HG03432 (cell line): ENCODE data around the gene PUS10.
"Not testable (repeated sequence)": the region's sequence is repeated elsewhere in the genome, so short reads cannot be mapped to it uniquely, and the experiment has no call there.

Experiments used
- ATAC-seq: cut with Tn5 transposase; IDR thresholded peaks from one replicate; pipeline ENCODE4 v1.9.1; 2021; ENCODE audit warnings: mild to moderate bottlenecking, moderate library complexity; ENCODE audit not compliant: unreplicated experiment

PUS10 gene, protein sequence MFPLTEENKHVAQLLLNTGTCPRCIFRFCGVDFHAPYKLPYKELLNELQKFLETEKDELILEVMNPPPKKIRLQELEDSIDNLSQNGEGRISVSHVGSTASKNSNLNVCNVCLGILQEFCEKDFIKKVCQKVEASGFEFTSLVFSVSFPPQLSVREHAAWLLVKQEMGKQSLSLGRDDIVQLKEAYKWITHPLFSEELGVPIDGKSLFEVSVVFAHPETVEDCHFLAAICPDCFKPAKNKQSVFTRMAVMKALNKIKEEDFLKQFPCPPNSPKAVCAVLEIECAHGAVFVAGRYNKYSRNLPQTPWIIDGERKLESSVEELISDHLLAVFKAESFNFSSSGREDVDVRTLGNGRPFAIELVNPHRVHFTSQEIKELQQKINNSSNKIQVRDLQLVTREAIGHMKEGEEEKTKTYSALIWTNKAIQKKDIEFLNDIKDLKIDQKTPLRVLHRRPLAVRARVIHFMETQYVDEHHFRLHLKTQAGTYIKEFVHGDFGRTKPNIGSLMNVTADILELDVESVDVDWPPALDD

DNA sequence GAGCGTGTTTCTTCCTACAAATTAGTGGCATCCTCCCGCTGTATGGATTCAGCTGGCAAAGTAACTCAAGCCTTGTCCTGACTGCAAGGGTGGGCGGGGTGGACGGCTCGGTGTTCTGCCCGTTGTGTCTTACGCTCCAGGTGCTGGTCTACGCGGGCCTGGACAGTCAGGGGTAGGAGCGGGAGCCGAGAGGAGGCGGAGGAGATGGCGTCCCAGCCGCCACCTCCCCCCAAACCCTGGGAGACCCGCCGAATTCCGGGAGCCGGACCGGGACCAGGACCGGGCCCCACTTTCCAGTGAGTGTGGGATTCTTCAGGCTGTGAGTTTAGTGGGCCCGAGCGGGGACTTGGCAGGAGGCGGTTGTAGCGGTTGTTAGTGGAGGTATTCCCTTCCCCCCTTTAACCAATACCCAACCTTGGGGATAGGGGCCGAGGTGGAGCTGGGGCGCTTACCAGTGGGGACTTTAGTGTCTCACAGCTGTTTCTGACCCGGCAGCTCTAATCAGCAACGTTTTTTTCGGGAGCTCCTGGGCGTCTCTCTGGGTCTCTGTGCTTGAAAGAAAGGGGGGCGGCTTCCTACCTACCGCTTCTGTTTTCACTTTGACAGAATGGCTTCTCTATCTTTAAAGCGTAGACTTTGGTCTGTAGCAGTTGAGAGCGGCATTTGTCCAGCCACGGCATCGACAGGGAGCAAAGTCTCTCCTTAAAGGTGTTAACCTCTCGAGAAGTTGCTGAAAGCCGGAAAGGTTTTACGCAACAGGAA, at the start of gene PUS10, which contains the start of gene PEX13:
TSS of gene PUS10 (minus strand) at position 700 of the 762 bp plus-strand sequence. CDS start 6,365 bp downstream, outside the sequence.
TSS of gene PEX13 (plus strand) at position 165 of the 762 bp plus-strand sequence. CDS start at position 205, 40 bp downstream.
- peak; percentile 88 for ATAC-seq

DNA sequence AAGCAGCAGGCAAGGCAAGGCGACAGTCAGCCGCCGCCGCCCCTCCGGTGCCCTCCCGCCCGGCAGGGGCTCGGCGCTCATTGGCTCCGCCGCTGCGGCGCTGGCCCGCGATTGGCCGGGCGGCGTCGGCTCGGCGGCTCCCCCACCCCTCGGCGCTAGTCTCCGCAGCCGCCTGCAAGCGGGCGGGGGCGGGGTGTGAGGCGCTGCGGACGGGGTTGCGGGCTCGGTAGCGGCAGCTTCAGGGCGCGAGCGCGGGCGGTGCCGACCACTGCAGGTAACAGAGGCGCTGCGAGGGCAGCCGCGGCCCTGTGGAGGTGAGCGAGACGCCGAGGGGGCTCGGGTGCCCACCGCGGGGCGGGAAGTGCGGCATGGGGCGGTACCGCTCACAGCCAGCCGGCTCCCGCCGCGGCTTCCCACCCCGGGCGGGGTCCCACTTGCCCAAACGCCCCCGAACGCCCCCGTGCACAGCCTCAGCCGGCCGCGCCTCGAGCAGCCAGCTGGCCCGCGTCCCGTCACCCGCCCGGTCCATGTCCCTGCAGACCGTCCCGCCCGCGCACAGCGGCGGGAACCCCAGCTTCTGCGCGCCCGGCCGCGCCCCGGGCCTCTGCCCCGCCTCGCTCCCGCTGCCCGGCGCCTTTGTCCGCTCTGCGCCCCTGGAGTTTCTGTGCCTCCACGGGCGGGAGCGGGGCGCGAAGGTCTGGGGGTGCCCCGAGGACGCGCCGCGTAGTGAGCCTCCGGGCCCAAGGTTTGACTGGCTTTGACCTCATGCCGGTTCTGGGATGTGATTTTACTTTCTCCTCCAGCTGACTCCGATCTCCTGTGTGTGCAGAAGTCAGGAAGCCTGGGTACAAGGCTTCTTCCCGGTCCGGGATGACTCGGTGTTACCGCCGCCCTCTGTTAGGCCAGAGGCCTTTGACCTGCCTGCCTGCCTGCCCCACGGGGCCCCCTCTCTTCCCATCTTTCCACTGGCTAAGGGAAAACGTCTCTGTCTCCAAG, 48.0 kb upstream of the PUS10 start, which contains the start of gene SANBR:
TSS of gene SANBR (plus strand) at position 158 of the 996 bp plus-strand sequence. CDS start 4,480 bp downstream, outside the sequence.
- ATAC-seq, result peak; percentile 98

DNA sequence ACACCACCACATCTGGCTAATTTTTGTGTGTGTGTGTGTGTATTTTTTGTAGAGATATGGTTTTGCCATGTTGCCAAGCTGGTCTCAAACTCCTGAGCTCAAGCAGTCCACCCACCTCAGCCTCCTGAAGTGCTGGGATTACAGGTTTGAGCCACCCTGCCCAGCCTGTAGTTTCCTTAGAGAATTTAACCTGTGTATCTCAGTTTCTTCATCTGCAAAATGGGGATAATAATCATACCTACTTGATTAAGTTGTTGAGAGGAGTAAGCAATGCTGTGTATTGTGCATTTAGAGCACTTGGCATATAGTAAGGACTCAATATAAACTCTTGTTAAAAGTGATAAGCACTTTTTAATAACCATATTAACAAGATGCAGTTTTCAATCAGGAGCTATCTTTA, 41.3 kb upstream of the PUS10 start:
- no peak for ATAC-seq

DNA sequence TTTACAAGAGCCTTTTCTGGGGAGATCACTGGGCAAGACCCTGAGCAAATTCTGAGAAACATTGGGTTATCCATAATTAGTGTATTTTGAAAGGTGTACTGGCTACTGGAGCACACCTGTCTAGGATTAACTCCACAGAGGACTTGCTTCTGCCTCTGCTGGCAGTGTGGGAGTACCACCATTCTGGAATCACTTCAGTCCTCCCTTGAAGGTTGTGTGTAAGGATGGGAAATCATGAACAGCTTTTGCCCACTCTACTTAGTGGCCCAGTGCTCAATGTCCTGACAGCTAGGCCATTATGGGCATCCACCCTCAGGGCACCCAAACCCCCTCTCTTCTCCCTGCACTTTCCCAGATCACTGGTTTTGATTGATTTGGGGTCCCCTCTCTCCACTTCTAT, 39.5 kb upstream of the PUS10 start:
- ATAC-seq, result no peak

DNA sequence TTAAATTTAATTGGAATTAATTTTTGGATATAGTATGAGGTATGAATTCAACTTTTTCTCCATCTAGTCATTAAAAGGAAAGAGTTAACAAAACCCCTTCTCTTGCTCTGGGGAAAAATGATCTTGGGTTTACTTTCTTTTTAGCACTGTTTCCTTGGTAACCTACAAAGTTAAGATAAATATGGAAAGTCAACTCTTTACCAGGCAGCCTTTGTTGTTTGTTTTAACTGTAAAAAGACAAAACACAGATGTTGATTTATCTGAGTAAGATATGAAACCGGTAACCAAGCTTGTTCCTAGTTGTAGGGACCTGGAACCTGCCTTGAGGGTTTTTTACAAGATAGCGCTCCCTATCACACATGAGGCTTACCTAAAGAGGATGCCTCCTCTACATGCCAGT, 37.5 kb upstream of the PUS10 start:
- no peak for ATAC-seq

DNA sequence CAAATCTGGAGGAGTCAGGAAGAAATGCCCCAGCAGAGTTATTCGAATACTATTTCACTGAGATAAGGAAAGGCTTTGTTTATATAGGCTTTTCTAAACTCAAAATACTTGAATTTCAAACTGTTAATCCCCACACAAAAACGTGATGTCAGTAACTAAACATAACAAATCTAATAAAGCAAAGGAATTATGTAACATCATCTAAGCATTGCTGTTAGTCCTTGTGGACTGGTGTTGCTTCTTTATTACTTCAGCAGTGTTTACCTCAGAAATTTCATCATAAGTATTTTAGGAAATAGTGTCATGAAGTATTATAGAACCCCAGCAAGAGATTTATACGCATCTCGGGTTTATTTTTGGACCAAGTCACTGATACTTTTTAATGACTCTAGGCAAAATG, 27.9 kb upstream of the PUS10 start:
- no peak for ATAC-seq

DNA sequence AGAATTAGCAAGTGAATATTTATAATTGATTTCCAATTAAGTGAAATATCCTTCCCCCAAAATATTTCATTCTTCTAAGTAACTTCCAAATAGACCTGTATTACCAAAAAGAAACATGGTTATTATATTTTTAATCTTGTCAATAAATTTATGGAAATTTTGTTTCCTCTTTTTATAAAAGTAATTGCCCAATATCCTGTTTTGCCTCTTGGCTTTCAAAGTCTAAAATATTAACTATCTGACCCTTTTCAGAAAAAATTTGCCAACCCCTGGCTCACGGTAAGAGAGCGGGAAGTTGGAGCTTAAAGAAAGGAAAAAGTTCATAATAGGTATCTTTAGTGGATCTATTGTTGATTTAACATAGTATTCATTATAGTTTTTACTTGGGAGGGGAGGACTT, 27.2 kb upstream of the PUS10 start:
- no peak for ATAC-seq

DNA sequence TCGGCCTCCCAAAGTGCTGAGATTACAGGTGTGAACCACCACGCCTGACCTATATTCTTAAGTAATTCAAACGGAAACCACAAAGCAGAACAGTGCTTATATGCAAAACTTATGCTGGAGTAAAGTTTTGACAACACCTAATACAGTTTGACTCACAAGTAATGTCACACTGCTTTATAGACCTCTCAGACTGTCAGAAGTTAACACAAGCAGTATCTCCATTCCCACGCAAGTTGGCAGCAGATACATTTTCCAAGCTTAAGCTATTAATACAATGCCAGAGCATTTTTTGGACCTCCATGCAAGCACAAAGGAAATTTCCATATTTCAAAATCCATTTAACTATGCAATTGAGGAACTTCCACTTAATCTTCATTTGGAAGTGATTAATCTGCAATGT, 26.6 kb upstream of the PUS10 start:
- peak; percentile 46 for ATAC-seq

DNA sequence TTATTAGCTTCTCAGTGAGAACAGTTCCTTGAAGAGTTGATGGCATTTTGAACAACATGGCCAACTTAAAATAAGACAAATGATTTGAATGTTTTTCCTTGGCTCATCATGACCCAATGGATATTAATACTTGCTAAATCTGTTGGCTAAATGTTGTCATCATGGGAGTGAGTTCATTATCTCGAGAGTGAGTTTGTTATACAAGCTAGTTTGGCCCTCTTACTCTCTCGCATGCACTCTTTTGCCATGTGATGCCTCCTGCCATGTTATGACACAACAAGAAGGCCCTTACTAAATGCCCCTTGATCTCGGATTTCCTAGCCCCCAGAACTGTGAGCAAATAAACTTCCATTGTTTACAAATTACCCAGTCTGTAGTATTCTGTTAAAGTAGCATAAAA, 24.8 kb upstream of the PUS10 start:
- ATAC-seq, result no peak

DNA sequence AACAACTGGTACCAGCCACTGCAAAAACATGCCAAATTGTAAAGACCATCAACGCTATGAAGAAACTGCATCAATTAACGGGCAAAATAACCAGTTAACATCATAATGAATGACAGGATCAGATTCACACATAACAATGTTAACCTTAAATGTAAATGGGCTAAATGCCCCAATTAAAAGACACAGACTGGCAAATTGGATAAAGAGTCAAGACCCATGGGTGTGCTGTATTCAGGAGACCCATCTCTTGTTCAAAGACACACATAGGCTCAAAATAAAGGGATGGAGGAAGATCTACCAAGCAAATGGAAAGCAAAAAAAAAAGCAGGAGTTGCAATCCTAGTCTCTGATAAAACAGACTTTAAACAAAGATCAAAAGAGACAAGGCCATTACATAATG, 18.6 kb upstream of the PUS10 start:
- not testable (repeated sequence) for ATAC-seq

DNA sequence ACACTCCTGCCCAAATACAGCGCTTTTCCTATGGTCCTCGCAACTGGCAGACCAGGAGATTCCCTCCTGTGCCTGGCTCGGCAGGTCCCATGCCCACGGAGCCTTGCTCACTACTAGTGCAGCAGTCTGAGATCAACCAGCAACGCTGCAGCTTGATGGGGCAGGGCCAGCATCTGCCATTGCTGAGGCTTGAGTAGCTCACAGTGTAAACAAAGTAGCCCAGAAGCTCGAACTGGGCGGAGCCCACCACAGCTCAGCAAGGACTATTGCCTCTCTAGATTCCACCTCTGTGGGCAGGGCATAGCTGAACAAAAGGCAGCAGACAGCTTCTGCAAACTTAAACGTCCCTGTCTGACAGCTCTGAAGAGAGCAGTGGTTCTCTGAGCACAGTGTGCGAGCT, 16.5 kb upstream of the PUS10 start:
- not testable (repeated sequence) for ATAC-seq

DNA sequence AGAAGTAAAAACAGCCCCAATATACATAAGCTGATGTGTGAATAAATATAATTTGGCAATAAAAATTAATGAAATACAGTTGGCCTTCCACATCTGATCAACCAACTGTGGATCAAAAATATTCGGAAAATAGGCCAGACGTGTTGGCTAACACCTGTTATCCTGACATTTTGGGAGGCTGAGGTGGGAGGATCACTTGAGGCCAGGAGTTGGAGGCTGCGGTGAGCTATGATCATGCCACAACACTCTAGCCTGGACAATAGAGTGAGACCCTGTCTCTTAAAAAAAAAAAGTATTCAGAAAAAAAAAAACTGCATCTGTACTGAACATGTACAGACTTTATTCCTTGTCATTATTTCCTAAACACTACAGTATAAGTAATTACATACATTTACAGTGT, 11.5 kb upstream of the PUS10 start:
- no peak for ATAC-seq

DNA sequence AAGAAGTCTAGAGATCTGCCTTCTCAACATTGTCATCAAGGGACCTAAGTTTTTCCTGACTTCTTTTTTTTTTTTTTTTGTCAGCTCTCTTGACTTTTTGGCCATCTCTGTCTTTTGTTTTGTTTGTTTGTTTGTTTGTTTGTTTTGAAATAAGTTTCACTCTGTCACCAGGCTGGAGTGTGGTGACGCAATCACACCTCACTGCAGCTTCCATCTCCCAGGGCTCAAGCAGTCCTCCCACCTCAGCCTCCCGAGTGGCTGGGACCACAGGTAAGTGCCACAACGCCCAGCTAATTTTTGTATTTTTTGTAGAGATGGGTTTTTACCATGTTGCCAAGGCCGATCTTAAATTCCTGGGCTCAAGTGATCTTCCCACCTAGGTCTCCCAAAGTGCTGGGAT, 5.6 kb upstream of the PUS10 start:
- no peak for ATAC-seq

DNA sequence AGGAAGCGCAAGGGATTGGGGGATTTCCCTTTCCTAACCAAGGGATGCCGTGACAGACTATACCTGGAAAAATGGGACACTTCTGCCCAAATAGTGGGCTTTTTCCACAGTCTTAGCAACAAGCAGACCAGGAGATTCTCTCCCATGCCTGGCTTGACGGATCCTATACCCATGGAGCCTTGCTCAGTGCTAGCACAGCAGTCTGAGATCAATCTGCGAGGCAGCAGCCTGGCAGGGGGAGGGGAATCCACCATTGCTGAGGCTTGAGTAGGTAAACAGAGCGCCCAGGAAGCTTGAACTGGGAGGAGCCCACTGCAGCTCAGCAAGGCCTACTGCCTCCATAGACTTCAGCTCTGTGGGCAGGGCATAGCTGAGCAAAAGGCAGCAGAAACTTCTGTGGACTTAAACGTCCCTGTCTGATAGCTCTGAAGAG, 3.2 kb upstream of the PUS10 start:
- ATAC-seq, result no peak

DNA sequence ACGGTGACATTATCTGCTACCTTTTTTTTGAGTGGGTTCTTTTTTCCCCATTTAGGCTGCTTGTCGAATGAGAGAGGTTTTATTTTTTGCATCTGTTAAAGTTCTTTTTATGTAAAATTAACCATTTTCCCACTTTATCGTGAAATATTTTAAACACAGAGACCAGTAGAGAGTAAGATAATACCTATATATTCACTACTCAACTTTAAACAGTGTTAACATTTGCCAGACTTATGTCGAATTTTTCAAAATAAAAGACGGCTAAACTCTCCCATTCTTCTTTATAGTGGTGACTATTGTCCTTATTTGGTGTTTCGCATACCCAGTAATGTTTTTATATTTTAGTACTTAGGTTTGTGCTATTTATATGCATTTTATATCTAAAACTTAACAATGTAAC, 743 bp upstream of the PUS10 start:
- no peak for ATAC-seq

DNA sequence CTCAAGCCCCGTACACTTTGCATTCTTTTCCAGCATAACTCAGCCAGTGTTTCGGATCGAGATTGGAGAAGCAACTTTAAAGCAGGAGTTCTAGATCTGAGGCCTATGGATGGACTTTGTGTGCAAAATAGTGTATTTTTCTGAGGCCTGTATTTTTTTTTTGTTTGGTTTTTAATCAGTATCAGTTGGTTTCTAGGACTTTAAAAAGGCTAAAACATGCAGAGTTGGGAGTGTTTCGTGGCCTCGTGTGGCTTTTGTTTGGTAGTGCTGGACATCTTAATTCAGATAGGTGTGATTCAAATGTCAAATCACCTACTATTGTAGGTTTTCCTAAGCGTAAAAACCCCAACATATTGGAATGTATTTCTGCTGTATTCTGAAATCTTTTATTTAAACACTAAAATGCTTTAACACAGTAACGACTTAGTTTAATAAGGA, 282 bp upstream of the PUS10 start:
- ATAC-seq, result no peak

DNA sequence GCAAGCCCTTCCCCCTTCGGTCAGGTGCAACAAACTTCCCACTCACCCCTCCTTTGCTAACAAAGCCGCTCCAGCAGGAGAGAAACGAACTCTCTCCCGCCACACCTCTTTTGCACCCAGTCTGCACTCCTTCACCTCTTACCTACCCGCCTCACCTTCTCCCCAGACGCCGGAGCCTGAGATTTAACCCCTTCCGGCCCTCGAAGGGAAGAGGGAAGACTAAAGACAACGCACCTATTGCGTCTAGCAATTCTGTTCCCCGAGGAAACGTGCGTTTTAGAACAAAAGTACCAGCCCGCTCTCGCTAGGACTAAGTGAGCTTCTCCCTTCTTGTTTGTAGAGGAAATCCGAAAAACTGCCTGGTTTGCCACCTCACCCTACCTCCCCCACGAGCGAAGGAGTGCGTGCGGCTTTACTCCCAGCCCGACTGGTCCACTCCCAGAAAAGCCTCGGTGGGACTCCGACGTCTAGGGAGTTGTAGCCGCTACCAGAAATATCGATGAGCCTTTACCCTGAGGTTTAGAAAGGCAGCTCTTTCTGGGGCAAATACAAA, 976 bp downstream of the PUS10 start:
- peak; percentile 70 for ATAC-seq

DNA sequence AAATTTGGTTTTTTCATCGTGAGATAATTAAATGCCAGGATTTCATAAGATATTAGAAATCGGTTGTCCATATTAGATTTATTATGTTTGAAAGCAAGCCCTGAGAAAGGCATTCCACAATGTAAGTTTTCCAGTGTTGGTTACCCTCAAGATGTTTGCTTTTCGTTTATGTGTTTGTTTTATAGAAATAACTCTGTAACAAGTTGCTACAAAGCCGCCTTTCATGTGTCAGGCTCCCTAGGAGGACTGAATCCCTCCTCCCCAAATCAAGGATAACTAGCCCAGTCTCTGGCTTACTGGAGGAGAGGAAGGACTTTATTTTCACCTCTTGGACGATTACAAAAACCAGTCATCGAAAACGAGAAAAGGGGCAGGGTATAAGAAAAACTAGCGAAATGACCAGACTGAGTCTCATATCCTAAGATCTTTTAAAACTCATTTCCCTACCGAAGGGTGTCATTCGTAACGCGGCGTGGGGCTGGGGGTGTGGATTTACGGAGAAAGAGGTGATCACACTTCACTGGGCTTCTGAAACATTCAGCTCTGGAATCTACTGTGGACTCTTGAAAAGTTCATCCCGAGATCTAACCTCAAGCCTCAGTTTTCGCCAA, 1.6 kb downstream of the PUS10 start:
- ATAC-seq, result no peak

DNA sequence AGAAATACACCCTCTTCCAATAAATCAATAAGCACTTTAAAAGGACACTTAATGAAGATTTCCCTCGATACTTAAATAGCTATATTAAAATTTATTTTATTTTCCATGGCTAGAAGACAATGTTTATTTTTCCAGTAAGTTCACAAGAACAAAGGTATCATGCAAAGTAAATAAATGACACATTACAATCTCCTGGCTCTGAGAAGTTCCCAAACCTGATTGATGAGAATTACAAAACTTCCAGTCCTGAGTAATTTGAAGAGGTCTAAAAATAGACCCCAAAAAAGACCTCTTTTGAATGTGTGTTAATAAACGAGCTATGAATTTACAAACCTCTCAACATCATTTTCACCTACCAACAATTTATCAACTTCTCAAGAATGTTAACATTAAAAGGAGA, 2.1 kb downstream of the PUS10 start:
- no peak for ATAC-seq

DNA sequence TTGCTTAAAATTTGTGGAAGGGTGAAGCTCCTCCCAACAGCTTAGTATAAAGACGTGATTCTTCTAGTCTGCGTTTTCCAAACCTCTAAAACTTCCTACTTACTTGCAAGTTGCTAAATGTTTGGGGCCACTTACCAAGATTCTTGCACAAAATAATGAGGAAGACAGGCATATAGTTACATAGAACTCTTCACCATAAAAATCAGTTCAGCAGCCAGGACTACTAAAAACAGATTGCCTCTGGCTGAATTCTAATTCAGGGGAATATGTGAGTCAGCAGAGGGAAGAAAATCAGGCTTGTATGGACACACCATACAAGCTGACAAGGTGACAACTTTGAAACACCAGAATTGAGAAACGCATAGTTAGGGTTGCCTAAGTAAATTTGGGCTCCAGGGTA, 3.3 kb downstream of the PUS10 start:
- ATAC-seq, result no peak
